ENCODE data around the gene PITPNM3. TPM values are rescaled to one million over a fixed set of nuclear protein-coding genes. Genes with fewer than 3 reads are reported as not detected.

Gene PITPNM3
- total RNA-seq, 4 donors from 2014 or later: 4.0 to 10.9 (median 5.6) TPM

GRCh38 chr17:6408276-6408675, 148.1 kb downstream of the PITPNM3 start:
- peaks cover 5% of the 10 kb centered on the region for H3K27me3 ChIP-seq
- TF ChIP-seq POLR2A (IDR thresholded peaks at IDR 0.05): no peak
- TF ChIP-seq CTCF (IDR thresholded peaks at IDR 0.05): no peak
- DNase-seq: no peak
- H3K9me3 ChIP-seq: no peaks in the 10 kb centered on the region
- no peaks in the 10 kb centered on the region for H3K4me1 ChIP-seq
- WGBS, 2 donors: 66 to 68% methylated on average over 6 of the region's 6 CpGs
- intact Hi-C loops (cut with DNase I): no loop called here
- no peak overlapping the region for H3K4me3 ChIP-seq (replicated peaks in 1 of 3)
- H3K27ac ChIP-seq: no peak overlapping the region
- no peaks in the 10 kb centered on the region for H3K36me3 ChIP-seq

GRCh38 chr17:6402258-6402657, 154.1 kb downstream of the PITPNM3 start:
- no peak for DNase-seq
- TF ChIP-seq CTCF (IDR thresholded peaks at IDR 0.05) (no peak), POLR2A (IDR thresholded peaks at IDR 0.05) (no peak)
- H3K27ac ChIP-seq: no peak overlapping the region
- no peaks in the 10 kb centered on the region for H3K36me3 ChIP-seq
- H3K4me3 ChIP-seq (replicated peaks in 1 of 3): no peak overlapping the region
- H3K9me3 ChIP-seq: no peaks in the 10 kb centered on the region
- intact Hi-C loops (cut with DNase I): no loop called here
- peaks cover 5% of the 10 kb centered on the region for H3K27me3 ChIP-seq
- H3K4me1 ChIP-seq: no peaks in the 10 kb centered on the region
- WGBS, 2 donors: 68 to 70% methylated on average over 6 of the region's 6 CpGs

Small RNA genes within 50 kb of the gene (small RNA-seq; reads per million reads assigned to genes)
- gene RF00017 (not detected), gene RNA5SP435 (4.5 reads per million, percentile 84 among the genes with 10 or more reads in this experiment)

Other genes starting within 250 kb of the PITPNM3 start
- gene AIPL1, start 121.4 kb downstream of the PITPNM3 start, total RNA-seq: not detected
- not detected for gene PIMREG, start 112.1 kb downstream of the PITPNM3 start, total RNA-seq
- 10 to 100 TPM; 20.8 to 46.7 (median 25.6) TPM for gene KIAA0753, start 84.2 kb upstream of the PITPNM3 start, total RNA-seq
- 100 to 1,000 TPM in 2 of 4 donors, 10 to 100 TPM in 2; 70.4 to 149 (median 95.9) TPM for gene TXNDC17, start 84.5 kb upstream of the PITPNM3 start, total RNA-seq
- 10 to 100 TPM in 2 of 4 donors, 1 to 10 TPM in 2; 5.3 to 13.7 (median 10.4) TPM for gene MED31, start 95.0 kb upstream of the PITPNM3 start, total RNA-seq
- 1 to 10 TPM in 3 of 4 donors, under 1 TPM in 1; 0.67 to 2.7 (median 2.0) TPM for gene C17orf100, start 95.2 kb upstream of the PITPNM3 start, total RNA-seq
- gene SLC13A5, start 156.8 kb upstream of the PITPNM3 start, total RNA-seq: under 1 TPM in 2 of 4 donors, not detected in 2; 0.27 to 0.63 TPM
- 10 to 100 TPM; 10.0 to 34.1 (median 12.6) TPM for gene XAF1, start 199.5 kb upstream of the PITPNM3 start, total RNA-seq
- 1 to 10 TPM in 2 of 4 donors, under 1 TPM in 1, not detected in 1; 0.22 to 2.1 (median 1.1) TPM for gene FBXO39, start 219.7 kb upstream of the PITPNM3 start, total RNA-seq